HG03575 (cell line): ENCODE measurements around the gene CAV1.
"Not testable (repeated sequence)": the region's sequence is repeated elsewhere in the genome, so short reads cannot be mapped to it uniquely, and the experiment has no call there.

Source experiments
- ATAC-seq: cut with Tn5 transposase; IDR thresholded peaks from one replicate; pipeline ENCODE4 v1.9.1; 2021; ENCODE audit not compliant: unreplicated experiment, insufficient number of reproducible peaks, low FRiP score; ENCODE audit errors: extremely low read depth

The CAV1 gene, protein sequence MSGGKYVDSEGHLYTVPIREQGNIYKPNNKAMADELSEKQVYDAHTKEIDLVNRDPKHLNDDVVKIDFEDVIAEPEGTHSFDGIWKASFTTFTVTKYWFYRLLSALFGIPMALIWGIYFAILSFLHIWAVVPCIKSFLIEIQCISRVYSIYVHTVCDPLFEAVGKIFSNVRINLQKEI

DNA sequence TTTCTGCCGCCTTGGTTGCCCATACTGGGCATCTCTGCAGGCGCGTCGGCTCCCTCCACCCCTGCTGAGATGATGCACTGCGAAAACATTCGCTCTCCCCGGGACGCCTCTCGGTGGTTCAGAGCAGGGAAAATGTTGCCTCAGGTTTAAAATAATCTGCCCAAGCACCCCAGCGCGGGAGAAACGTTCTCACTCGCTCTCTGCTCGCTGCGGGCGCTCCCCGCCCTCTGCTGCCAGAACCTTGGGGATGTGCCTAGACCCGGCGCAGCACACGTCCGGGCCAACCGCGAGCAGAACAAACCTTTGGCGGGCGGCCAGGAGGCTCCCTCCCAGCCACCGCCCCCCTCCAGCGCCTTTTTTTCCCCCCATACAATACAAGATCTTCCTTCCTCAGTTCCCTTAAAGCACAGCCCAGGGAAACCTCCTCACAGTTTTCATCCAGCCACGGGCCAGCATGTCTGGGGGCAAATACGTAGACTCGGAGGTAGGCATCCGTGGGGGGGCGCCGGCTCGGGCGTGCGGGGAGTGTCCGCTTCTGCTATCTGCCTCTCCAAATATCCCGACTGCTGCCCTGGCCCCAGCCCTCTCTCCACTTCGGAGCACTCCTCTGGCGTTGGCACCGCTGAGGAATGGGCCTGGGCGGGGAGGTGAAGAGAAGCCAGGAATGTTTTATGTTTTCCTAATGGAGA is at the start of gene CAV1:
Gene CAV1 (plus strand): TSS at position 428 of the 689 bp plus-strand sequence. CDS start 27 bp downstream, at position 455.
- no peak for ATAC-seq

DNA sequence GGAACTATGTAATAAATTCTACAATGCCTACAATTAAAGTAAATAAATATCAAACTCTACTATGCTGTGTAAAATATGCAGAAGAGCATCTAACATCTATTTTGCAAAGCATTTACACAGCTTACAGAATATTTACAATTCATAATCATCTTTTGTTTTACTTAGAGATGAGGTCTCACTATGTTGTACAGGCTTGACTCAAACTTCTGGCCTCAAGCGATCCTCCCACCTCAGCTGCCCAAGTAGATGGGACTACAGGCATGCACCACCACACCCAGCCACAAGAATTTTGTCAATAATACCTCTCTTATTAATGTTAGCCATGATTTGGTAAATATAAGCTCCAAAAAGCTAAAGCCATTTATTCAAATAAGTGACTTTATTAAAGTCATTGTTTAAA is 47.2 kb upstream of the CAV1 start:
- ATAC-seq, result no peak

DNA sequence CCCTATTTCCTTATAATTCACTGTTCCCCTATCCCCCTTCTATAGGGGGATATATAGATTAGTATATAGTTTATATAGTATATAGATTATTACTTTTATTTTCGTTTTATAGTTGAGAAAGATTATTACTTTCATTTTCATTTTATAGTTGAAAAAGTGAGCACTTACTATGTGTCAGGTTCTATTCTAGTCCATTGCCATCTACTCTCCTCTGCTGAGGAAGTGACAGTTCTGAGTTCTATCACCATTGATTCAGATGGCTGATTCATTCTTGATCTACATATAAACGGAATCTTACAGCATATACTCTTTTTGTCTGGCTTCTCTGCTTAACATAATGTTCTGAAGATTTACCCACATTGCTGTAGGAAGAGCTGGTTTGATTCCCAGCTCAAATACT is 46.0 kb upstream of the CAV1 start:
- ATAC-seq, result no peak

DNA sequence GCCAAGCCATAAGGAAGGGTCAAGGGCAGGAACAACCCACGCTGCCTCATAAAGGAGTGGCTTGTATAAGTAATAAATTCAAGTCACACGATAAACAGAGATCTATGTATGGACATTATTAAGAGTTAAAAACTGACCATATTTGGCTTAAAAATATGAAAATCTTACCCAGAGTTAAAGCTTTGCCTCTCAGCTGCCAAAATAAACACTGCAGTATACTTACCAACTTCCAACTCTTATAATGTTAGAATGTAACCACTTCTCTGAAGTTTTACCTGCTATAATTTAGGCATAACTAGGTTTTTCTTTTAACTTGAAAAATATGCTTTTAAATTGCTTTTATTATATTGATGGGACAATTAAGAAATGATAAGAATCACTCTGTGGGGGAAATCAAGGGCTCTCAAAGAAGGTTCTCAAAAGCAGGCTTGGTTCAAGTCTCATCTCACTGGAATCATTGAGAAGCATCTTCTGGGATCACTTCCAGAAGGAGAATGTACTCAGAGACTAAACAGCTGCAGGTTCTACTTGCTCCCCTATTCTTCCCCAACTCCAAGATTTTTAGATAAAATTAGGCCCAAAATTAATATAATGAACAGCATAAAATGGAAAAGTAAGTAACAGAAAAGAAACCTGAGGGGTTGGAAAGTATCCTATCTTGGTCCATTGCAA is 41.4 kb upstream of the CAV1 start:
- ATAC-seq, result no peak

DNA sequence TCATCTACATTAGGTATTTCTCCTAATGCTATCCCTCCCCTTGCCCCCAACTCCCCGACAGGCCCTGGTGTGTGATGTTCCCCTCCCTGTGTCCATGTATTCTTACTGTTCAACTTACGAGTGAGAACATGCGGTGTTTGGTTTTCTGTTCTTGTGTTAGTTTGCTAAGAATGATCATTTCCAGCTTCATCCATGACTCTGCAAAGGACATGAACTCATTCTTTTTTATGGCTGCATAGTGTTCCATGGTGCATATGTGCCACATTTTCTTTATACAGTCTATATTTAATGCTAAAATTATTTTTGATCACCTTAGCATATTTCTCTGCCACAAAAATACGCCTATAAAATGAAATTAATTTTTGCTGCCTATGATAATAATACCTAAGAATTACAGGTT is 40.4 kb upstream of the CAV1 start:
- ATAC-seq, result not testable (repeated sequence)

DNA sequence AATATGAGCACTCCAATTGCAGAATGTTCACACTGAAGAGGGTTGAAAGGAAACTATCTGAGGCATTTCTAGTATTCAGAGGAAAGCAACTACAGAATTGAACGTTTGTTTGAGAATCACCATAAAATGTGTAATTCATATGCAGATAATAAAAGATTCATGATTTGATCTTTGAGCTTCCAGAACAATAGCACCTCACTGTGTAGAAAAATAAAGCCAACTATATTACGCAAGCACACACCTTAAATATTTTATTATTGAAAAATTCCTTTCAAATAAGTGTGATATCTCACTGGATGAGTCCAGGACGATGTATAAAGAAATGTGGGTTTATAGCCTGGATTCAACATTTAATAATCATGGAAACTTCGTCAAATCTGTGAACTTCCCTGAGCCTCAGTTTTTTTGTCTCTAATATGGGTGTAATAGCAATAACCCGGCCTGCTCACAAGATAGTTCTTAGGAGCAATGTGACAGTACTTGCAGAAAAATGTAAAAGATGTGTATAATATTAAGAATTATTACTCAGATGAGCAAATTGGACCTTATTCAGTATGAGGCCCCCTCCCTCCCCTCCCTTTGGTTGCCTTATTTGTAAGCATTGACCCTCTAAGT is 36.8 kb upstream of the CAV1 start:
- no peak for ATAC-seq

DNA sequence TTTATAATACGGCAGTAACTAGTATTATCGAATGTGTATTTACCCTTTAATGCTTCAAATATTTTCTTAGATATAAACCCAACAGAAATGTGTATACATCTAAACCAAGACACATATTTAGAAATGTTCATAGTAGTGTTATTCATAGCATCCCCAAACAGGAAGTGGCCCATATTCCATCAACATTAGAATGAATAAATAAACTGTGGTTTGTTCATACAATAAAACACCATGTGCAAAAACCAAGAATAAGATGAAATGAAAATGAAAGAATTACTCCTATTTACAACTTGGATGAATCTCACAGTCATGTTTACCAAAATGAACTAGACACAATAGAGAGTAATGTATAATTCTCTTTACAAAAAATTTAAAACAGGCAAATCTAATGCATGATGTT is 34.5 kb upstream of the CAV1 start:
- no peak for ATAC-seq

DNA sequence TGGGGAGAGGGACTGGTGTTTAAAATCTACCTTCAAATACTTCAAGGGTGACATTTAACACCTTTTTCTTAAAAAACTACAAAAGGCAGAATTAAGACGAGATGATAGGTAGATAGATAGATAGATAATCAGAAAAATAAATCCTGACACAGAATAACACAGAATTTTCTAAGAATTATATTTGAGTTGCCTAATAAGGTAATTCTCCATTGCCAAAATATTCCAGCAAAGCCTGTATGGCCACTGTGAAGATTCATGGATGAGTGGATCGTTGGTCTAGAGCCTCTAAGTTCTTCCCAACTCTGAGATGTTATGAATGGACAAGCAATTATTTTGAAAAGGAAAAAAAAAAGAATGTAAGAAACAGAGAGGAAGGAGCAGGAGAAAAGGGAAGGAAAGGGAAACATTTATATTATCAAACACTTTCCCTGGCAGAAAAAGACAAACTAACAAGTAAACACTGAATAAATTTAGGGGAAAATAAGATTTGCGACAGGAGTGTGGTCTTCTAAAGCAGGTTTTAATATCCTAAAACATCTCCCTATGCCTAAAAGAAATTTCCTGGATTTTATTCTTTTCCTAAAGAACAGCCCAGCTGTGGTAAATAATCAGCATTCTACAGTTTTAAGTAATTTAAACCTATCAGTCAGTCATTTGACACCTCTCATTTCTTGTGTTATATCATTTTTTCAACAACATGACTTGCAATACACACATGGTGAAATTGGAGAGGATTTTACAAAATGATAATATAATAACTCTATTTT is 32.8 kb upstream of the CAV1 start:
- ATAC-seq, result no peak

DNA sequence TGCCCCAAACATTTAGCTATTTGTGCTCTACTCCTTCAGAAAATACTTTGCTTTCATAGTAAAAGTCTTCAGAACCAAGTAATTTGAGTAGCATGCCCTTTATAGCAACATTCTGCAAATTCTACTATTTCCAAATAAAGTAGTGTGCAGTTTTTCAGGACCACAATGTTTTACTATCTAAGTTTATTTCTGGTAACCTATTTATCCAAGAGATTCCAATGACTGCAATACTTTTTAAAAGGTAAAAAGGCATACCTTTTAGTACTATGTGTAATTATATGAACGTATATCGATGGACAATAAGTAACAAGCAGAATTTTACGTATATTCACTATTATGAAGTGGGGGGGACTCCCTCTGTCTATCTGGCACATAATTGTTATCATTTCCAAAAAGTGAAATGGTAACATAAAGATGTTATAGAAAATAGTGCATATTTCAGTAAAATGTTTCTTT is 32.2 kb upstream of the CAV1 start:
- no peak for ATAC-seq

DNA sequence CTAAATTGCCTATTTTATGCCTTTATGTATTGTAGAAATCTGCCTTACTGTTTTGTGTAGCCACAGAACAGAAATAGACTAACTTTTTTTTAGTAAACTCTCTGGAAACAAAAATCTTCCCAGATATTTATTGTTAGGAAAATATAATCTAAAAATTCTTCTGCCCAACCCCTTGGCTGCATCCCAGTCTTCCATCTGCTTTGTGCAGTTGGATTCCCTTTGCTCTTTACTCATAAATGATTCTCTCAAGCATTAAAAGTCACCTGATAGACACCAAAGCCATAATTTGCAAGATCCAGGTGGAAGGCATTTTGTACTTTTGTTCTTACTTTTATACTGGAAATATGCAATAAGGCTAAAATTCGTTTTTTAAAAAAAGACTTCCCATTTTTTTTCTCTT is 31.4 kb upstream of the CAV1 start:
- ATAC-seq, result no peak

DNA sequence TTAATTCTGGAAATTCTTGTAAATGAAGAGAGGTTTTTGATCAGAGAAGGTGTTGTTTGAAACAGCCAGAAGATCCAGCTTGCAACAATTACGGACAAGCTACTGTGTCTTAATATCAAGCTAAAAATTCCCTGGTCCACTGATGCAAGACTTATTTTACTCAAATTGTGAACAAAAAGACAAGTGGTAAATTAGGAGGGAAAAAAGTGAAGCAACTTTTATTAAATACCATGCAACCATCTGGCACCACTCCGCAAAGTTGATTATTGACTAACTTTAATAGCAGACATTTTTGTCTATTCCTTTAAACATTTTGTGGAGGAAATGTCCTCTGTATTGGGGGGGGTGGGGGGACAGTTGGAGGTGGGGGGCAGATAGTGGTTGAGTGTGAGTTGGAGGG is 30.4 kb upstream of the CAV1 start:
- no peak for ATAC-seq

DNA sequence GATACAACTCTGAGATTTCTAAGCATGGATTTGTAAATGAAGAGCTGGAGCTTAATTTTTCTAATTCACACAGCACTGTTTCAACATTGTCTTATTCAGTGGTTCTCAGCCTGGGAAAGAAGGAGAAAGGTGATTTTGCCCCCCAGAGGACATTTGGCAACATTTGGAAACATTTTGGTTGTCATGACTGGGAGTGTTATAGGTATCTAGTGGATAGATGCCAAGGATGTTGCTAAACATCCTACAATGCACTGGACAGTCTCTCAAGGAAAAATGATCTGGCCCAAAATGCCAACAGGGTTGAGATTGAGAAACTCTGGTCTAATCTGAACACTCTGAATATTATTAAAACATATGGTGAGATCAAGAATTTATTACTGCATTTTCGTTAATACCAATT is 29.1 kb upstream of the CAV1 start:
- no peak for ATAC-seq

DNA sequence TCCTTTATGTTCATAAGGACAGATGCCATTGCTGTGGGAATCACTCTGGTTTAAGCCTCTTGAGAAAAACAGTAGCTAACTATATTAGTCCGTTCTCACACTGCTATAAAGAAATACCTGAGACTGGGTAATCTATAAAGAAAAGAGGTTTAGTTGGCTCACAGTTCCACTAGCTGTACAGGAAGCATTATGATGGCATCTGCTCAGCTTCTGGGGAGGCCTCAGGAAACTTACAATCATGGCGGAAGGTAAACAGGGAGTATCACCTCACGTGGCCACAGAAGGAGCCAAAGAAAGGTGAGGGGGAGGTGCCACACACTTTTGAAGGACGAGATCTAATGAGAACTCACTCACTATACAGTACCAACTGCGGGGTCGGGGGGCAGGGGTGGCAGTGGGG is 28.2 kb upstream of the CAV1 start:
- no peak for ATAC-seq

DNA sequence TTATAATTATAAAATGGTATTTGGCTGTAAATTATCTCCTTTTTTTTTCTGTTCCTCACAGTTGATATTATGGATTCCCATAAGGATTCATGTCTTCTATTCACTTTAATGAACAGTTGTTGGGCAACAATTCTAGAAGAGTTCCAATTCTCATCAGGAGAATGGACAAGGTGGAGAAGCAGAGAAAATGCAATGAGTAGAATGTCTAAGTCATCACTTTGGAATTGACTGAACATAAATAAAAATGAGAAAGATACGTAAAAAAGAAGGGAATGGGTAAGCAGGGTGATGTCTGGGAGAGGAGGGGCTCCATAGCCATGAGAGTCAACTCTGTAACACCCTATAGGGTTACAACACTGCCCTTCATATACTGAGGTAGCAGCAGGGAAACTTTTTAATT is 27.1 kb upstream of the CAV1 start:
- no peak for ATAC-seq

DNA sequence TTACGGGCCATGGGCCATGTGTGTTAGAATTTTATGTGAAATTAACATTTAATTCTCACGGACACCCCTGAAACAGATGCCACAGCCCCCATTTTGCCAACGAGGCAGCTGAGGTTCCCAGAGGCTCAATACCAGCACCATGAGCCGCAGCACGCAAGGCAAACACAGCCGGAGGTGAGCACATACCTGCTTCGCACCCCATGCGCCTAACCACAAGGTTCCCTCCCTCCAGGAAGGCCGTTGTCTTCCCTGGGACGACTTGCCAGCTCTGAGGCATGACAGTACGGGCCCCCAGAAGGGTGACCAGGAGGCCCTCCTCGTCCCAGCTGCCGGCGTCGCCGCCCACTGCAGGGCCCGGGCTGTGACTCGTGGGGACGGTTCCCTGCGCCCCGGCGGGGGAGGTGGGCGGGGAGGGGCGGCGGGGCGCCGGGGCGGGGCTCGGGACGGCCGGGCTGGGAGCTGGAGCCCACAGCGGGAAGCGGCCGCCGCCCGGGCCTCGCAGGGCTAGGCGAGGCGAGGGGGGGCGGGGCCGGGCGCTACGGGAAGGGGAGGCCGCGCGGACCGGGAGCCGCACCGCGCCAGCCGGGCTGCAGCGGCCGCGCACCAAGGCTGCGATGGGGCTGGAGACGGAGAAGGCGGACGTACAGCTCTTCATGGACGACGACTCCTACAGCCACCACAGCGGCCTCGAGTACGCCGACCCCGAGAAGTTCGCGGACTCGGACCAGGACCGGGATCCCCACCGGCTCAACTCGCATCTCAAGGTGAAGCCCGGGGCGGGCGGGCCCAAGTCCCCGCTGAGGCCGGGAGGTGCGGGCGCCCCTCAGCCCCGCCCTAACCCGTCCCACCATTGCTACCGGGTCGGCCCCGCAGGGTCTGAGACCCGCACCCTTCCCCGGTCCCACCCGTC is 25.4 kb upstream of the CAV1 start, which contains the start of gene CAV2:
Gene CAV2 (plus strand): TSS at position 571 of the 910 bp plus-strand sequence. CDS start 44 bp downstream, at position 615.
- ATAC-seq, result no peak

DNA sequence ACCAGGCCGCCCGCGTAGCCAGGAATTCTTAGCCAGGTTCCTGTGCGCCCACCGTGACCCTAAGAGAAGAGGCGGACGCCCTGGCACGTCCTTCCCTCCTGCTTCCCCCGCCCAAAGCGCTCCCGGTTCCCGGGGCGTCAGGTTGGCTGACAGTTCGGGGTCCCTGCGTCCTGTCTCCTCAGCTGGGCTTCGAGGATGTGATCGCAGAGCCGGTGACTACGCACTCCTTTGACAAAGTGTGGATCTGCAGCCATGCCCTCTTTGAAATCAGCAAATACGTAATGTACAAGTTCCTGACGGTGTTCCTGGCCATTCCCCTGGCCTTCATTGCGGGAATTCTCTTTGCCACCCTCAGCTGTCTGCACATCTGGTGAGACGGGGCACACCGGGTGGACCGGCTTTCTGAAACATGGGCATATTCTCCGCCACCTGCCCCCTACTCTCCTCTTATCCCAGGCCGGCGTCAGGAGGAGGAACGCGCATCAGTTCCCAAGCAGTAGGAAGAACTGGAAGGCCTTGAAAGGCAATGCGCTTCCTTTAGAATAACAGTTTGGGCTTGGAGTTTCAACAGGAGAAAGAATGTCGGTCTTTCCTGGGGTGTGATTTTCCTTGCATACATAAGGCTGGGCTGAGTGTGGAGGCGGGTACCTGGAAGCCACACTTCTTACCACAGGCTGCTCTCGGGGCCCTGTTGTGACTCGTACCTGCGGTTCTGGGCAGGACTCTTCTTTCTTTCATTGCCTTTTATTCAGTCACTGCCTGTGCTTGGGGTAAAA is 24.6 kb upstream of the CAV1 start:
- ATAC-seq, result no peak

DNA sequence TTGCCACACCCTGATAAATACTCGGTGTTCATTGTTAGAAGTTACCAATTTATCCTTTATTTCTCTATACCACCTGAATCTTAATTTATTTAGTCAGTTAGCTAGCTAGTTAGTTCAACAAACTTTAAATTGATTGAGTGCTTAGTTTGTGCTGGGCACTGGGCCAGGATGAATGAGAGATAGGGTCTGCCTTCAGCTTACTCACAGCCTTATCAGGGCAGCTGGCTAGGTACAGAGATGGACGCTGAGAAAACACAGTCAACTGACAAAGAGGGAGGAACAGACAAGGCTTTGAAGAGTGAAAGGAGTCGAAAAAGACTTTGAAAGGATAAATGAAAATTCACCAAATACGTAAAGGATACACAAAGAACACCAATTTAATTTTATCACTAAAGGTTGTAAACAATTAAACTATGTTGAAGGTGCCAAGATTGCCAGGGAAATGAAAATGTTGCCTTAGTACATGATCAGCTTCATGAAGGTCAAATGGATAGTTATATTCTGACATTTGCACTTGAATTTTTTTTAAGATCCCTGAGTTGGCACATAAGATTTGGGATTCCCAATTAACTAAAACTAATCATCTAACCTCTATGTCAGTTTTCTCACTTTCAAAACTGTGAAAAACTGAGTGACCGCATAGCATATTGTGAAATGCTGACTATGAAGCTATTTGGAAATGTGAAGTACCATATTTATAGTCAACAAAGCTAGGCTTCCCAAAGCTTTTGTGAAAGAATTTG is 23.2 kb upstream of the CAV1 start:
- ATAC-seq, result no peak
